RWPE1 (cell line): ENCODE results near the gene OTOP3.

ENCODE experiments used
- CTCF ChIA-PET: fragments of 350-600 bp; sonication (Branson Sonifier 250); formaldehyde crosslinking; extraction: SDS; loops from one replicate; lab custom pipeline; 2021; lab: Yijun Ruan, JAX
- POLR2A ChIA-PET: fragments of 400-600 bp; formaldehyde crosslinking; extraction: SDS; loops from one replicate; lab custom pipeline; 2020; ENCODE audit warnings: antibody characterized with exemption; ENCODE audit not compliant: low non-redundant PET; lab: Yijun Ruan, JAX
- DNase-seq: peaks from one replicate; pipeline ENCODE4 v3.0.0; 2012; ENCODE audit warnings: low spot score
- H3K27ac ChIP-seq: fragments of 450-650 bp; 2 replicates; pipeline ENCODE4 v1.5.1; 2017
- CTCF ChIP-seq: fragments of 450-650 bp; conservative IDR thresholded peaks from 2 replicates; pipeline ENCODE4 v1.5.1; 2017; ENCODE audit warnings: low read depth, mild to moderate bottlenecking

OTOP3 gene

GRCh38 chr17:74925242-74925641 lies 10.5 kb upstream of the OTOP3 start:
- TF ChIP-seq CTCF: no peak
- POLR2A ChIA-PET: no interaction called here
- CTCF ChIA-PET: interaction anchor here (0.5 to 7.8 kb wide), 4 partner anchors 8 to 36 kb away, joined by 3 to 113 read pairs (median 10); no protein-coding TSS in a partner anchor

GRCh38 chr17:74928786-74929185 lies 6.9 kb upstream of the OTOP3 start:
- no peak overlapping the region for H3K27ac ChIP-seq
- no peak for TF ChIP-seq CTCF
- ChIA-PET POLR2A (no interaction called here), CTCF (no interaction called here)
- no peak for DNase-seq

More at GRCh38 chr17:74925242-74925641, 10.5 kb upstream of the OTOP3 start:
- H3K27ac ChIP-seq: no peak overlapping the region
- DNase-seq: no peak

GRCh38 chr17:74930535-74931036 lies 5.1 kb upstream of the OTOP3 start:
- no peak for DNase-seq
- TF ChIP-seq CTCF: no peak
- ChIA-PET POLR2A (no interaction called here), CTCF (no interaction called here)
- no peak overlapping the region for H3K27ac ChIP-seq

GRCh38 chr17:74935048-74935447 lies 650 bp upstream of the OTOP3 start:
- no peak for TF ChIP-seq CTCF
- DNase-seq: no peak
- CTCF ChIA-PET: interaction anchor here (0.7 to 0.8 kb wide), 2 partner anchors 11 to 22 kb away, joined by 3 to 4 read pairs; partner anchors contain the start of gene OTOP2
- no peak overlapping the region for H3K27ac ChIP-seq
- POLR2A ChIA-PET: no interaction called here

GRCh38 chr17:74936470-74936799 lies 737 bp downstream of the OTOP3 start:
- POLR2A ChIA-PET: no interaction called here
- H3K27ac ChIP-seq: no peak overlapping the region
- DNase-seq: no peak
- CTCF ChIA-PET: no interaction called here
- TF ChIP-seq CTCF: no peak

GRCh38 chr17:74937064-74938051 lies 1.7 kb downstream of the OTOP3 start:
- CTCF ChIA-PET: no interaction called here
- no peak for DNase-seq
- no peak for TF ChIP-seq CTCF
- no peak overlapping the region for H3K27ac ChIP-seq
- POLR2A ChIA-PET: no interaction called here
